Measurements from ENCODE around the gene KCNC1.

The KCNC1 gene

GRCh38 chr11:17714870-17715269 is 19.7 kb upstream of the KCNC1 start:
- no peak overlapping the region for H3K4me3 ChIP-seq (ENCODE audit: low read depth in 1 of 2, low read length in 2 of 2)
- H3K36me3 ChIP-seq (ENCODE audit: control insufficient read depth in 1 of 2, insufficient read depth in 2 of 2, low read length in 2 of 2): no peaks in the 10 kb centered on the region
- peaks cover 34 to 40% of the 10 kb centered on the region in 2 donors for H3K27me3 ChIP-seq (ENCODE audit: control insufficient read depth in 1 of 2, insufficient read depth in 2 of 2, low read length in 2 of 2)
- no peaks in the 10 kb centered on the region for H3K9me3 ChIP-seq (ENCODE audit: control insufficient read depth in 1 of 2, low read length in 2 of 2)
- no peak overlapping the region for H3K27ac ChIP-seq (ENCODE audit: low read depth, low read length)
- no peaks in the 10 kb centered on the region for H3K4me1 ChIP-seq (ENCODE audit: control insufficient read depth in 1 of 2, insufficient read depth in 2 of 2, low read length in 2 of 2)
- H3K9ac ChIP-seq (ENCODE audit: low read depth in 1 of 2, low read length in 2 of 2): no peak overlapping the region

DNA sequence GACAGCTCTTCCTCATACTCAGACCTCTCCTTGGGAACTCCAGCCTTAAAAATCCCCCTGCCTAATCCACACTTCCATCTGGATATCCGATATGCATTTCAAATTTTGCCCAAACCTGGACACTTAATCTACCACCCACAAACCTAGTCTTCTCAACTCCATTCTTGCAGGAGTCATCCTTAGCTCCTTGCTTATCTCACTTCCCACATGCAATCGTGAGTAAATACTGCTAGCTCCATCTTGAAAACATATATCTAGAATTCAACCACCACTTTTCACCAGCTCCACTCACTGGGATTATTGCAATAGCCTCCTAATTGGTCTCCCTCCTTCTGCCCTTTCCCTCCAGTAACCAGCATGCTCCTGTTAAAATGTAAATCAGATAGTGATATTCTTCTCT is 17.8 kb upstream of the KCNC1 start:
- Histone ChIP-seq H3K9ac (ENCODE audit: low read depth in 1 of 2, low read length in 2 of 2) (no peak overlapping the region), H3K27ac (ENCODE audit: low read depth, low read length) (no peak overlapping the region), H3K4me1 (ENCODE audit: control insufficient read depth in 1 of 2, insufficient read depth in 2 of 2, low read length in 2 of 2) (no peaks in the 10 kb centered on the region), H3K36me3 (ENCODE audit: control insufficient read depth in 1 of 2, insufficient read depth in 2 of 2, low read length in 2 of 2) (no peaks in the 10 kb centered on the region), H3K4me3 (ENCODE audit: low read depth in 1 of 2, low read length in 2 of 2) (no peak overlapping the region), H3K27me3 (ENCODE audit: control insufficient read depth in 1 of 2, insufficient read depth in 2 of 2, low read length in 2 of 2) (peaks cover 40 to 57% of the 10 kb centered on the region in 2 donors), H3K9me3 (ENCODE audit: control insufficient read depth in 1 of 2, low read length in 2 of 2) (no peaks in the 10 kb centered on the region)

- Histone ChIP-seq H3K9ac (ENCODE audit: low read depth in 1 of 2, low read length in 2 of 2) (no peak overlapping the region), H3K27me3 (ENCODE audit: control insufficient read depth in 1 of 2, insufficient read depth in 2 of 2, low read length in 2 of 2) (peaks cover 46 to 69% of the 10 kb centered on the region in 2 donors), H3K9me3 (ENCODE audit: control insufficient read depth in 1 of 2, low read length in 2 of 2) (no peaks in the 10 kb centered on the region), H3K36me3 (ENCODE audit: control insufficient read depth in 1 of 2, insufficient read depth in 2 of 2, low read length in 2 of 2) (no peaks in the 10 kb centered on the region), H3K4me1 (ENCODE audit: control insufficient read depth in 1 of 2, insufficient read depth in 2 of 2, low read length in 2 of 2) (no peaks in the 10 kb centered on the region), H3K4me3 (ENCODE audit: low read depth in 1 of 2, low read length in 2 of 2) (no peak overlapping the region), H3K27ac (ENCODE audit: low read depth, low read length) (no peak overlapping the region)
Measured at GRCh38 chr11:17718015-17718414, 16.6 kb upstream of the KCNC1 start.

GRCh38 chr11:17718510-17718962 is 16.0 kb upstream of the KCNC1 start:
- H3K4me3 ChIP-seq (ENCODE audit: low read depth in 1 of 2, low read length in 2 of 2): no peak overlapping the region
- no peaks in the 10 kb centered on the region for H3K4me1 ChIP-seq (ENCODE audit: control insufficient read depth in 1 of 2, insufficient read depth in 2 of 2, low read length in 2 of 2)
- no peak overlapping the region for H3K27ac ChIP-seq (ENCODE audit: low read depth, low read length)
- H3K9ac ChIP-seq (ENCODE audit: low read depth in 1 of 2, low read length in 2 of 2): no peak overlapping the region
- H3K9me3 ChIP-seq (ENCODE audit: control insufficient read depth in 1 of 2, low read length in 2 of 2): no peaks in the 10 kb centered on the region
- no peaks in the 10 kb centered on the region for H3K36me3 ChIP-seq (ENCODE audit: control insufficient read depth in 1 of 2, insufficient read depth in 2 of 2, low read length in 2 of 2)
- peaks cover 50 to 75% of the 10 kb centered on the region in 2 donors for H3K27me3 ChIP-seq (ENCODE audit: control insufficient read depth in 1 of 2, insufficient read depth in 2 of 2, low read length in 2 of 2)

- H3K27me3 ChIP-seq (ENCODE audit: control insufficient read depth in 1 of 2, insufficient read depth in 2 of 2, low read length in 2 of 2): peaks cover 52 to 78% of the 10 kb centered on the region in 2 donors
- no peak within 1 kb of the TSS for H3K27ac ChIP-seq (ENCODE audit: low read depth, low read length)
- H3K4me1 ChIP-seq (ENCODE audit: control insufficient read depth in 1 of 2, insufficient read depth in 2 of 2, low read length in 2 of 2): no peaks in the 10 kb centered on the region
- H3K9ac ChIP-seq (ENCODE audit: low read depth in 1 of 2, low read length in 2 of 2): no peak within 1 kb of the TSS
- H3K4me3 ChIP-seq (ENCODE audit: low read depth in 1 of 2, low read length in 2 of 2): no peak within 1 kb of the TSS
- no peaks in the 10 kb centered on the region for H3K9me3 ChIP-seq (ENCODE audit: control insufficient read depth in 1 of 2, low read length in 2 of 2)
- no peaks in the 10 kb centered on the region for H3K36me3 ChIP-seq (ENCODE audit: control insufficient read depth in 1 of 2, insufficient read depth in 2 of 2, low read length in 2 of 2)
Measured at GRCh38 chr11:17719028-17719937, 15.3 kb upstream of the KCNC1 start, which contains the start of gene MYOD1. MYOD1 (plus strand) TSS chr11:17719571; CDS start chr11:17719783, 212 bp downstream.

DNA sequence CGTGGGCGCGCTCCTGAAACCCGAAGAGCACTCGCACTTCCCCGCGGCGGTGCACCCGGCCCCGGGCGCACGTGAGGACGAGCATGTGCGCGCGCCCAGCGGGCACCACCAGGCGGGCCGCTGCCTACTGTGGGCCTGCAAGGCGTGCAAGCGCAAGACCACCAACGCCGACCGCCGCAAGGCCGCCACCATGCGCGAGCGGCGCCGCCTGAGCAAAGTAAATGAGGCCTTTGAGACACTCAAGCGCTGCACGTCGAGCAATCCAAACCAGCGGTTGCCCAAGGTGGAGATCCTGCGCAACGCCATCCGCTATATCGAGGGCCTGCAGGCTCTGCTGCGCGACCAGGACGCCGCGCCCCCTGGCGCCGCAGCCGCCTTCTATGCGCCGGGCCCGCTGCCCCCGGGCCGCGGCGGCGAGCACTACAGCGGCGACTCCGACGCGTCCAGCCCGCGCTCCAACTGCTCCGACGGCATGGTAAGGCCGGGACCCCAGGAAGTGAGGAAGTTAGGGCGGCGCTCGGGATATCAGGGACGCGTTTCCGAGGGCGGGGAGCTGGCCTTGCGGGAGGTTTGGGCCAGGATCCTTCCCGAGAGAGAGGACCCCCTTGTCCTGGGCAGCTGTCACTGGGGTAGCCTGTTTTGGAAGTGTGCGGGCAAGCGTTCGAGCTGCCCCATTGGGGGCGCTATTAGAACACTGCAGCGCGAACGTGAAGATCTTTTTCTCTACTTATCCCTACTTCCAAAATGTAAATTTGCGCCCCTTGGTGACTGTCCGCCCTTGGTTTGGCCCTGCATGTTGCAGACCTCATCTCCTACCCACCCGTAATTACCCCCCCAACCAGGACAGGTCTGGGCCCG is 14.4 kb upstream of the KCNC1 start:
- no peak overlapping the region for H3K9ac ChIP-seq (ENCODE audit: low read depth in 1 of 2, low read length in 2 of 2)
- no peak overlapping the region for H3K4me3 ChIP-seq (ENCODE audit: low read depth in 1 of 2, low read length in 2 of 2)
- no peaks in the 10 kb centered on the region for H3K4me1 ChIP-seq (ENCODE audit: control insufficient read depth in 1 of 2, insufficient read depth in 2 of 2, low read length in 2 of 2)
- no peak overlapping the region for H3K27ac ChIP-seq (ENCODE audit: low read depth, low read length)
- H3K9me3 ChIP-seq (ENCODE audit: control insufficient read depth in 1 of 2, low read length in 2 of 2): no peaks in the 10 kb centered on the region
- H3K27me3 ChIP-seq (ENCODE audit: control insufficient read depth in 1 of 2, insufficient read depth in 2 of 2, low read length in 2 of 2): peaks cover 51 to 78% of the 10 kb centered on the region in 2 donors
- no peaks in the 10 kb centered on the region for H3K36me3 ChIP-seq (ENCODE audit: control insufficient read depth in 1 of 2, insufficient read depth in 2 of 2, low read length in 2 of 2)

DNA sequence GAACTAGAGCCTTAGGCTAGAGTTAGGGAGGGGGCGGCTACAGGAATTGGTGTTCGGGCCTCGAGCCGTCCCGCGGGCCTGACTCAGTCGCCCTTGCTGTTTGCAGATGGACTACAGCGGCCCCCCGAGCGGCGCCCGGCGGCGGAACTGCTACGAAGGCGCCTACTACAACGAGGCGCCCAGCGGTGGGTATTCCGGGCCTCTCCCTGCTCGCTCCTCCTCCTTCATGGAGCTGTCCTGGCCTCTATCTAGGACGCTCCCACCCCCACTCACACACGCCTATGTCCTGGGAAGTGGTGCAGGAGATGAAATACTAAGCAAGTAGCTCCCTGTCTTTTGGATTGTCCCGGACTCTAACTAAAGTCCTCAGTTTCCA is 13.8 kb upstream of the KCNC1 start:
- Histone ChIP-seq H3K27ac (ENCODE audit: low read depth, low read length) (no peak overlapping the region), H3K4me1 (ENCODE audit: control insufficient read depth in 1 of 2, insufficient read depth in 2 of 2, low read length in 2 of 2) (no peaks in the 10 kb centered on the region), H3K9ac (ENCODE audit: low read depth in 1 of 2, low read length in 2 of 2) (no peak overlapping the region), H3K4me3 (ENCODE audit: low read depth in 1 of 2, low read length in 2 of 2) (no peak overlapping the region), H3K9me3 (ENCODE audit: control insufficient read depth in 1 of 2, low read length in 2 of 2) (no peaks in the 10 kb centered on the region), H3K36me3 (ENCODE audit: control insufficient read depth in 1 of 2, insufficient read depth in 2 of 2, low read length in 2 of 2) (no peaks in the 10 kb centered on the region), H3K27me3 (ENCODE audit: control insufficient read depth in 1 of 2, insufficient read depth in 2 of 2, low read length in 2 of 2) (peaks cover 51 to 80% of the 10 kb centered on the region in 2 donors)

- Histone ChIP-seq H3K9me3 (ENCODE audit: control insufficient read depth in 1 of 2, low read length in 2 of 2) (no peaks in the 10 kb centered on the region), H3K27ac (ENCODE audit: low read depth, low read length) (no peak overlapping the region), H3K4me3 (ENCODE audit: low read depth in 1 of 2, low read length in 2 of 2) (no peak overlapping the region), H3K9ac (ENCODE audit: low read depth in 1 of 2, low read length in 2 of 2) (no peak overlapping the region), H3K27me3 (ENCODE audit: control insufficient read depth in 1 of 2, insufficient read depth in 2 of 2, low read length in 2 of 2) (peaks cover 49 to 76% of the 10 kb centered on the region in 2 donors), H3K4me1 (ENCODE audit: control insufficient read depth in 1 of 2, insufficient read depth in 2 of 2, low read length in 2 of 2) (no peaks in the 10 kb centered on the region), H3K36me3 (ENCODE audit: control insufficient read depth in 1 of 2, insufficient read depth in 2 of 2, low read length in 2 of 2) (no peaks in the 10 kb centered on the region)
Measured at GRCh38 chr11:17721242-17721999, 13.2 kb upstream of the KCNC1 start.

- no peaks in the 10 kb centered on the region for H3K4me1 ChIP-seq (ENCODE audit: control insufficient read depth in 1 of 2, insufficient read depth in 2 of 2, low read length in 2 of 2)
- H3K4me3 ChIP-seq (ENCODE audit: low read depth in 1 of 2, low read length in 2 of 2): no peak overlapping the region
- no peaks in the 10 kb centered on the region for H3K36me3 ChIP-seq (ENCODE audit: control insufficient read depth in 1 of 2, insufficient read depth in 2 of 2, low read length in 2 of 2)
- H3K9me3 ChIP-seq (ENCODE audit: control insufficient read depth in 1 of 2, low read length in 2 of 2): no peaks in the 10 kb centered on the region
- peaks cover 49 to 75% of the 10 kb centered on the region in 2 donors for H3K27me3 ChIP-seq (ENCODE audit: control insufficient read depth in 1 of 2, insufficient read depth in 2 of 2, low read length in 2 of 2)
- no peak overlapping the region for H3K9ac ChIP-seq (ENCODE audit: low read depth in 1 of 2, low read length in 2 of 2)
- no peak overlapping the region for H3K27ac ChIP-seq (ENCODE audit: low read depth, low read length)
Measured at GRCh38 chr11:17722000-17722643, 12.5 kb upstream of the KCNC1 start.

All from duodenal mucosa (tissue), 2 donors.